ENCODE data around the gene SORCS3. TPM values are rescaled to one million over a fixed set of nuclear protein-coding genes. Genes with fewer than 3 reads are reported as not detected.

SORCS3 gene
- total and polyA plus RNA-seq, 2 donors (not counting 1 experiment from before 2014, with no cell fraction given) = not detected

DNA sequence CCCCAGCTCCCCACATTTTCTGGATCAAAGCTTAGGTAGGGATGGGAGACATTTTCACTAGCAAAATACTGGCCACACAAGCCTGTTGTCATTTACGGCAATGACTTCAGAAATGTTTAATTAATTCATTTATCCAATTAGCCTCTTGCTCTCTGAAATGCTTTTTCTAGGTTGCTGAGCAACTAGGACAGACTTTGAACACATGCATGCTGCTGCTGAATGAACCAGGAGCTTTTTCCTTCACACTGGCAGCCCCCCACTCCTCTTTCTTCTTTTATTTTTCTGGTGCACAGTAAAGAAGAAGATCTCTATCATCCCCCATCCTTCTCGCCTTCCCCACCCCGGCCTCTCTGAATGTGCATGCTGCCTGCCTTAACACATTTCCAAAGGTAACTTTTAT is 22.5 kb downstream of the SORCS3 start:
- H3K4me2 ChIP-seq (replicated peaks; ENCODE audit: low read depth, low read length, poor library complexity, severe bottlenecking) = no peak overlapping the region
- no peak overlapping the region for H3K9ac ChIP-seq (ENCODE audit: low read length)
- no peaks in the 10 kb centered on the region for H3K36me3 ChIP-seq (replicated peaks in 1 of 2; ENCODE audit: control extremely low read depth in 1 of 2, control insufficient read depth in 1 of 2, extremely low read depth in 1 of 2, insufficient read depth in 2 of 2, low read length in 1 of 2)
- Mint-ChIP-seq H3K9me3 (ENCODE audit: insufficient read depth) (no peaks in the 10 kb centered on the region), H3K4me1 (no peaks in the 10 kb centered on the region), H3K27ac (no peak overlapping the region), H3K27me3 (peaks cover 9% of the 10 kb centered on the region), H3K4me3 (no peak overlapping the region)
- H3K27me3 ChIP-seq (replicated peaks in 1 of 4; ENCODE audit: control extremely low read depth in 1 of 4, control insufficient read depth in 3 of 4, insufficient read depth in 4 of 4, low read length in 3 of 4) = no peaks in the 10 kb centered on the region
- no peak overlapping the region for H2AFZ ChIP-seq (ENCODE audit: insufficient read depth, low read depth, low read length, poor library complexity, severe bottlenecking)
- H3K79me2 ChIP-seq (ENCODE audit: control insufficient read depth, insufficient read depth, low read length) = no peaks in the 10 kb centered on the region
- no peak for ATAC-seq (ENCODE audit: low read depth)
- H3K4me3 ChIP-seq (ENCODE audit: control extremely low read depth in 1 of 5, extremely low read depth in 1 of 5, insufficient read depth in 1 of 5, low read depth in 2 of 5, low read length in 4 of 5) = no peak overlapping the region
- no peaks in the 10 kb centered on the region for H4K20me1 ChIP-seq (ENCODE audit: control insufficient read depth, insufficient read depth, low read length, poor library complexity, severe bottlenecking)
- TF ChIP-seq EZH2 (IDR thresholded peaks at IDR 0.05; ENCODE audit: borderline replicate concordance, insufficient read depth, low read depth, low read length, poor library complexity, severe bottlenecking) = no peak
- TF ChIP-seq, protein P1, sequence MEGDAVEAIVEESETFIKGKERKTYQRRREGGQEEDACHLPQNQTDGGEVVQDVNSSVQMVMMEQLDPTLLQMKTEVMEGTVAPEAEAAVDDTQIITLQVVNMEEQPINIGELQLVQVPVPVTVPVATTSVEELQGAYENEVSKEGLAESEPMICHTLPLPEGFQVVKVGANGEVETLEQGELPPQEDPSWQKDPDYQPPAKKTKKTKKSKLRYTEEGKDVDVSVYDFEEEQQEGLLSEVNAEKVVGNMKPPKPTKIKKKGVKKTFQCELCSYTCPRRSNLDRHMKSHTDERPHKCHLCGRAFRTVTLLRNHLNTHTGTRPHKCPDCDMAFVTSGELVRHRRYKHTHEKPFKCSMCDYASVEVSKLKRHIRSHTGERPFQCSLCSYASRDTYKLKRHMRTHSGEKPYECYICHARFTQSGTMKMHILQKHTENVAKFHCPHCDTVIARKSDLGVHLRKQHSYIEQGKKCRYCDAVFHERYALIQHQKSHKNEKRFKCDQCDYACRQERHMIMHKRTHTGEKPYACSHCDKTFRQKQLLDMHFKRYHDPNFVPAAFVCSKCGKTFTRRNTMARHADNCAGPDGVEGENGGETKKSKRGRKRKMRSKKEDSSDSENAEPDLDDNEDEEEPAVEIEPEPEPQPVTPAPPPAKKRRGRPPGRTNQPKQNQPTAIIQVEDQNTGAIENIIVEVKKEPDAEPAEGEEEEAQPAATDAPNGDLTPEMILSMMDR (IDR thresholded peaks at IDR 0.05) = no peak
- intact Hi-C loops (cut with micrococcal nuclease) = no loop called here
- ChIA-PET POLR2A (no interaction called here), CTCF (no interaction called here)
- no peak overlapping the region for H3K27ac ChIP-seq (ENCODE audit: low read length in 2 of 2)
- no peak for DNase-seq
- H3K9me3 ChIP-seq (ENCODE audit: control extremely low read depth in 1 of 3, control insufficient read depth in 2 of 3, insufficient read depth in 1 of 3, low read length in 2 of 3) = peaks cover 0 to 5% (median 0%) of the 10 kb centered on the region in 3 donors
- WGBS (ENCODE audit: insufficient coverage) = 100% methylated on average over 1 of the region's 3 CpGs
- no peaks in the 10 kb centered on the region for H3K4me1 ChIP-seq (ENCODE audit: control insufficient read depth in 2 of 2, insufficient read depth in 2 of 2, low read length in 2 of 2)

DNA sequence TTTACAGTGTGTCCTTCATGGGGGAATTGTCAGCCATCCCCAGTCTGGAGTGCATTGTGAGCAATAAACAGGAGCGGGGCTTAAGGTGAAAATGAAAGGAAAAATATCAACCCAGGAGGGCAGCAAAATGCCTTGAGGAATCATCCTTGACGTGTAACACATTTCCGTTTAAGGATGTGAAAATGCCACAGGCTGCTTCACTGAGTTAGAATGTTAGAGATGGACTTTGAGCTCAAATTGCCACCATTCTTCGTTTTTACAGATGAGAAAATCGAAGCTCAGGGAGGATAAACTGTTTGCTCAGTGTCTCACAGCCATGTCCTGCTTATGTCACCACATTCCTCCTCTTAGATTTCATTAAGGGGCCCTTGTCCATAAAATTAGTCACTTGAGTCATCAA is 23.1 kb downstream of the SORCS3 start:
- Histone ChIP-seq H3K4me2 (replicated peaks; ENCODE audit: low read depth, low read length, poor library complexity, severe bottlenecking) (no peak overlapping the region), H3K9me3 (ENCODE audit: control extremely low read depth in 1 of 3, control insufficient read depth in 2 of 3, insufficient read depth in 1 of 3, low read length in 2 of 3) (peaks cover 0 to 5% (median 0%) of the 10 kb centered on the region in 3 donors), H3K4me1 (ENCODE audit: control insufficient read depth in 2 of 2, insufficient read depth in 2 of 2, low read length in 2 of 2) (no peaks in the 10 kb centered on the region), H3K27me3 (replicated peaks in 1 of 4; ENCODE audit: control extremely low read depth in 1 of 4, control insufficient read depth in 3 of 4, insufficient read depth in 4 of 4, low read length in 3 of 4) (no peaks in the 10 kb centered on the region), H3K4me3 (ENCODE audit: control extremely low read depth in 1 of 5, extremely low read depth in 1 of 5, insufficient read depth in 1 of 5, low read depth in 2 of 5, low read length in 4 of 5) (no peak overlapping the region), H3K9ac (ENCODE audit: low read length) (no peak overlapping the region), H3K36me3 (replicated peaks in 1 of 2; ENCODE audit: control extremely low read depth in 1 of 2, control insufficient read depth in 1 of 2, extremely low read depth in 1 of 2, insufficient read depth in 2 of 2, low read length in 1 of 2) (no peaks in the 10 kb centered on the region), H3K27ac (ENCODE audit: low read length in 2 of 2) (no peak overlapping the region), H4K20me1 (ENCODE audit: control insufficient read depth, insufficient read depth, low read length, poor library complexity, severe bottlenecking) (no peaks in the 10 kb centered on the region), H3K79me2 (ENCODE audit: control insufficient read depth, insufficient read depth, low read length) (no peaks in the 10 kb centered on the region), H2AFZ (ENCODE audit: insufficient read depth, low read depth, low read length, poor library complexity, severe bottlenecking) (no peak overlapping the region)
- ATAC-seq (ENCODE audit: low read depth) (no peak), DNase-seq (no peak)
- WGBS (ENCODE audit: insufficient coverage) = 87% methylated on average over 5 of the region's 5 CpGs
- H3K4me3 Mint-ChIP-seq = no peak overlapping the region
- ChIA-PET CTCF (no interaction called here), POLR2A (no interaction called here)
- no peak overlapping the region for H3K27ac Mint-ChIP-seq
- H3K4me1 Mint-ChIP-seq = no peaks in the 10 kb centered on the region
- no peaks in the 10 kb centered on the region for H3K9me3 Mint-ChIP-seq (ENCODE audit: insufficient read depth)
- no peak for TF ChIP-seq EZH2 (IDR thresholded peaks at IDR 0.05; ENCODE audit: borderline replicate concordance, insufficient read depth, low read depth, low read length, poor library complexity, severe bottlenecking)
- TF ChIP-seq, protein P1 (IDR thresholded peaks at IDR 0.05) = no peak
- H3K27me3 Mint-ChIP-seq = peaks cover 6% of the 10 kb centered on the region
- intact Hi-C loops (cut with micrococcal nuclease) = no loop called here

Measured in B cell (primary cell).